ENCODE data around the gene MX2.

- TF ChIP-seq, protein P1, sequence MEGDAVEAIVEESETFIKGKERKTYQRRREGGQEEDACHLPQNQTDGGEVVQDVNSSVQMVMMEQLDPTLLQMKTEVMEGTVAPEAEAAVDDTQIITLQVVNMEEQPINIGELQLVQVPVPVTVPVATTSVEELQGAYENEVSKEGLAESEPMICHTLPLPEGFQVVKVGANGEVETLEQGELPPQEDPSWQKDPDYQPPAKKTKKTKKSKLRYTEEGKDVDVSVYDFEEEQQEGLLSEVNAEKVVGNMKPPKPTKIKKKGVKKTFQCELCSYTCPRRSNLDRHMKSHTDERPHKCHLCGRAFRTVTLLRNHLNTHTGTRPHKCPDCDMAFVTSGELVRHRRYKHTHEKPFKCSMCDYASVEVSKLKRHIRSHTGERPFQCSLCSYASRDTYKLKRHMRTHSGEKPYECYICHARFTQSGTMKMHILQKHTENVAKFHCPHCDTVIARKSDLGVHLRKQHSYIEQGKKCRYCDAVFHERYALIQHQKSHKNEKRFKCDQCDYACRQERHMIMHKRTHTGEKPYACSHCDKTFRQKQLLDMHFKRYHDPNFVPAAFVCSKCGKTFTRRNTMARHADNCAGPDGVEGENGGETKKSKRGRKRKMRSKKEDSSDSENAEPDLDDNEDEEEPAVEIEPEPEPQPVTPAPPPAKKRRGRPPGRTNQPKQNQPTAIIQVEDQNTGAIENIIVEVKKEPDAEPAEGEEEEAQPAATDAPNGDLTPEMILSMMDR (conservative IDR thresholded peaks at IDR 0.05; ENCODE audit: low read length) = no peak
- no peak for TF ChIP-seq EZH2phosphoT487 (IDR thresholded peaks at IDR 0.05; ENCODE audit: borderline replicate concordance, low read depth, low read length)
Observed at GRCh38 chr21:41327753-41328152, 34.1 kb upstream of the MX2 start.
